GM19351 (cell line): ENCODE data around the gene XXYLT1.
A peak's percentile ranks its signal among the peaks of the same experiment; 100 is the strongest.

Source experiments
- ATAC-seq: cut with Tn5 transposase; IDR thresholded peaks from one replicate; pipeline ENCODE4 v1.9.1; 2021; ENCODE audit warnings: mild to moderate bottlenecking, moderate library complexity; ENCODE audit not compliant: unreplicated experiment

Gene XXYLT1

DNA sequence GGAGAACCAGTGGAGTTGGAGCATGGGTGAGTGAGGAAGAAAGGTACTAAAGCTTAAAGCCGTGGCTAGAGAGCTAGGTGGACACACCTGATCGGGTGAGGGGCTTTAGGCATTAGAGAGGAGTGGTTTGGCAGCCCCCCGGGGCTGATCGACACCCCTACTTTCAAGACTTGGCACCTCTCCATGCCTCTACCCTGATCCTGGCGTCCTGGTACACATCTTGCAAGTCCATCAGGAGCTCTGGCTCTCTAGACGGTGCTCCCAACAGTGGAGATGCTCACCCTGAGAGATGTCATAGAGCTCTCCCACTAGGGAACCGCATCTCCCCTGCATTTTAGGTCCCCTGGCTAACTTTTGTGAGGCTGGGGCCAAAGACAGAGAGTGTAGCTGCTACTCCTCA, 98.1 kb downstream of the XXYLT1 start:
- ATAC-seq: no peak

- ATAC-seq: no peak
These were observed 98.8 kb downstream of the XXYLT1 start for GRCh38 chr3:195172039-195172684.

DNA sequence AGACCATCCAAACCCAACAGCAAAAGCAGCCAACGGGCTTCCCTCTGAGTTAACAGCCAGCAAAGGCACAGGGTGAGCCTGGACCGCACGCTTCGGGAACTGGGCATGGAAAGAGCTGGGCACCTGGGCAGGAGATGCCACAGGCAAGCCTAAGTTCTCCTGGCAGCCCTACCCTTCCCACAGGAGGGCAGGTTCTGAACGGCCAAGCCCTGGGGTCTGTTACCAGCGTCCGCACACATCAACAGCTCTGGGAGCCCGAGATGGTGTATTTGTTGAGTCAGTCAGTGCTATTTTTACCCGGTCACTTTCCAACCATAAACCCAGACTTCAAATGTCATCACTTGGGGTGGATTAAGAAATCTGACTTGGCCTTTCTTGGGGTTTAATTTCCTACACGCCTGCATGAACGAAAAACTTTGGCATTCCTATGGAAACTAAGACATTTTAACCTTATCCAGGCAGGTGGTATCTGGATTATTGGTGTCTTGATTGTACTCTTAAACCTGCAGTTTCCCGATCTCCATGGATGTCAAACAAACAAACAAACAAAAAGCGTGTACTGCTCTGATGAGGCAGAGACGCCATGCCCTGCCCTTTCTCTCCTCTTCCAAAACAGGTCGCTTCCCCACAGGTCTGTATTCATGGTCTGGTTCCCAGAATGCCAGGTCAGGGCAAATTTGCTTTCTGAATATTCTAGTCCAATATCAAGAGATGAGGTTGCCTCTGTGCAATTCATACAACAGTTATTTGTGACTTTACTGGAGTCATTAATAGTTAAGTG, 99.7 kb downstream of the XXYLT1 start:
- no peak for ATAC-seq

DNA sequence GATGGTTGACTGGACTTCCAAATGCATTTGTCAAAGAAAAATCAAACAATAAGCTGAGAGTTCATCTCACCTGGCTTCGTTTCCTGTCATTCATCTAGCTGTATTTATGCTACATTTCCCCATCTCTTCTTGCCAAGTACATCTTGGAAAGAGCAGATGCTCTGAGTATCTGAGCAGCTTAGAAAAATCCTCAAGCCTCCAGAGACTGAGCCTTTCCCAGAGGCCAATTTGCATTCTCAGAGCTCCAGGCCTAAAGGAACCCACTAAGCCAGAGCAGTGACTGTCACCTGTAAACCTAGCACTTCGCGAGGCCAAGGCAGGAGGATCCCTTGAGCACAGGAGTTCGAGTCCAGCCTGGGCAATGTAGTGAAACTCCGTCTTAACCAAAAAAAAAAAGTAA, 100.5 kb downstream of the XXYLT1 start:
- ATAC-seq: no peak

- no peak for ATAC-seq
These were observed 101.8 kb downstream of the XXYLT1 start for GRCh38 chr3:195169011-195169649.

GRCh38 chr3:195168009-195168762, 102.8 kb downstream of the XXYLT1 start:
- no peak for ATAC-seq

DNA sequence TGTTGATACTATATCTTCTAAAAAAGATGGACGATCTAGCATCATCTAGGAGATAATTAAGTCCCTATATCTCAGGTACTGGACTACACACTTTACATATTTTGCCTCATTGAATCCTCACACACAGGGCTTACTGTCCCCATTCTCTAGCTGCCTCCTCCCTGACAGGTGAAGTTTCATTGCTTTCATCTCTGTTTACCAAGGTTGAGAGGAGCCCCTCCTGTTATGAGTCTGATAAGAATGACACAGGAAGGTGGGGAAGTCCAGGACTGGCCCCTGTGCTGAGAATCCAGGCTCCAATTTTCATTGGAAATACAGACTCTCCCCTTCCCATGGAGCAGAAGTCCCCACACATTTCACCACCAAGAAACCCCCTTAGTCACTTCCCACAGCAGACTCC, 105.2 kb downstream of the XXYLT1 start:
- no peak for ATAC-seq

DNA sequence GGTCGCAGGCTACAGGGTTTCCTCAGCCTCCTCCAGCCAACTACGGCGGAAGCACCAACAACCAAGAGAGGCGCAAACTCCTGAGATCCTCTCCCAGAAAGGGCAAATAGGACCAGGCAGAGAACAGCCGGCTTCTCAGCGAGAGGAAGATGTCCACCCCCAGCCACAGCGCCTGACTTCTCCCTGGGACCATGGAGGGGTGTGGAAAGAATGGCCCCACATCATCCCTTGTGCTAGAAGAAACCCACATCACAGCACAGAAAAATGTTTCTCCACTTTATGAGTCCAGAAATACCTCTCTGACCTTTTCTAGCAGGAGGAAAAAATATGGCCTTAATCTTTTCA, 105.7 kb downstream of the XXYLT1 start:
- no peak for ATAC-seq

DNA sequence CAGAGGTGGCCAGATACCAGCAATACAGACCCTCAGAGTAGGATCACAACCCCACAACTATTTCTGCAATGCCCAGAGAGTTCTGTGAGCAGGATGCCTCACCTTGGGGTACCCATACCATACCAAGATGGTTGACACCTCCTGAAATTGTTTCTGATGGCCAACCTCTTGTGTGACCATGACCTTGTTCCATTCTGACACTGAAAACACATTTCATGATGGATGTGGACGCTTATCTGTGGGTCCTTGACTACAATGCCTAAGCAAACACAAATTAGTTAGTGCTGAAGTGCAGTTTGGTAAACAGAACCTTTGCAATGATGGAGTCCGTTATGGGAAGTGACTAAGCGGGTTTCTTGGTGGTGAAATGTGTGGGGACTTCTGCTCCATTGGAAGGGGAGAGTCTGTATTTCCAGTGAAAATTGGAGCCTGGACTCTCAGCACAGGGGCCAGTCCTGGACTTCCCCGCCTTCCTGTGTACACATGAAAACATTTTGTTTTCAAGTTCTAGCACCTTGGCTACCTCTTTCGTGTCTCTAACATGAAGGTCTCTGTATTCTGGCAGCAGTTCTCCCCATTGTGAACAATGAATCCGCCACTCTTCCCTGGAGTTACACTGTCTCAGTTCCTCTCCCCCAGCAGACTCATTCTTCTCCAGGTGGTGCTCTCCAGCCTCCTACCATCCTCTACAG, 106.2 kb downstream of the XXYLT1 start:
- no peak for ATAC-seq

DNA sequence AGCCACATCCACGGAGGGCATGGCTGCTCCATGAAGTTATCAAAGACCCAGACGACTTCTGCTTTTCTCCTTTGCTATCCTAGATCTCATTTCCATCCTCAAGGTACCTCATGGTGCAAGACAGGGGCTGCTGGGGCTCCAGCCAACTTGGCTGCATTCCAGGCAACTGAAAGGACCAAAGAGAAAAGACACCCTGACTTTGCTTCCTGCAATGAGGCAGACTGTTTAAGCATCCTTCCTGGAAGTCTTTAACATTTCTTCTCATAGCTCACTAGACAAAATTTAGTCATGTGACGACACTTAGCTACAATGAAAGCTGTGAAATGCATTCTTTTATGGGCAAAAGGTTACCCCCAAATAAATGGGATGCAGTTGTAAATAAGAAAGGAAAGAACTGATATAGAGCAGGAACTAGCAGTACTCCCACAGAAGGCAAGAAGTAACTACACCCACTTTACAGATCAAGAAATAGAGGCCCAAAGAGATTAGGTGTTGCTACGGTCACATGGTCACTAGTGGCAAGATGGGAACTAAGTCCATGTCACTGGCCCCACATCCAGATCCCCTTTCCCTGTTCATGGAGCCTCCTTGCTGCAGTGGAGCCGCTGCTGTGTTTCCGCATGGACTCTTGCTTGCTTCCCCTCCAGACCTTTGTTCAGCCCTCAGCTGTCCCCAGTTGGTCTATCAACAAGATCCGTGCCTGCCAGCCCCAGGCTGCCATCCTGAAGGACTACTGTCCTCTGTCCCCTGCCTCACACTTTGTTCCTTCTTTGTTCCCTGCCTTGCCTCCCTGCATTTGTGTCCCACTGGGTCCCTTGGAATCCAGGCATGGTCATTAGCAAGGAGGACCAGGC, 107.0 kb downstream of the XXYLT1 start:
- ATAC-seq: no peak

DNA sequence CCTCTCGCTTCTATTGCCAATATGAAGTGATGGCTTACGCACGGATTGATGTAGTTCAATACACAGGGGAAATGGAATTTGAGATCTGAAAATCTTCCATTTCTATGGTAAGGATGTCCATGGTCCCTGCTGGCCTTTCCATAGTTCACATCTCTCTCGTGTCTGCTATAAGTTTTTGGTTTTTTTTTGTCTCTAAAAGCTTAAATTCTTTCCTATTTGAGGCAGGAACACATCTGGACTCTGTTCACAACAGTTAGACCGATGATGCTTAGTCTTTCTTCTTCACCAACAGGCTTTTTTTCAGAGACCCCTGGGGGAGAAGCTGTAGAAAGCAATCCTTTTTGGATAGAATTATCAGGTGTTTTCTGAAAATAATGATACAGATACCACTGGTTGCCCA, 108.1 kb downstream of the XXYLT1 start:
- ATAC-seq: no peak

- peak; percentile 66 for ATAC-seq
These were observed 108.8 kb downstream of the XXYLT1 start for GRCh38 chr3:195162033-195162669.

DNA sequence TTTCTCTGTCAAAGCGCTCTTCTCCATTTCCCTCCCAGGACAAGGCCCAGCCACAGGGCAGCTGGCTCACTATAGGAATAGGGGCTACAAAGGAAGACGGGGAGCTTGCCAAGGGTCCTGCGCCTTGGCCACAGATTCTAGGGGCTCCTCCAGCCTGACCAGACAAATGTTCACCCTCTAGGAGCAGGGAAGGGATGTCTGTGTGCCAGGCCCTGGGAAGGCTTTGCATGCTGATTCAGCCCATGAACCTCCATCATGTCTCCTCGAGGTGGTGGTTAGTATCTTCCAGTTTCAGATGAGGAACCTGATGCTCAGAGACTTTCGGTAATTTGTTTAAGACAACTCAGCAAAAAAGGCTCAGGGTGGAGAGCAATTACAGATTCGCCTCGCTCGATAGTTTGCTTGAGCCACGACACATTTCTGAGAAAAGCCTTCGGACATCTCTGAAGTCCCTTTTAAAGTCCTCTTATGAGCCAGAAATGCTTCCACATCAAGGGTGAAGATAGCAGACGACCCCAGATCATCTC, 110.0 kb downstream of the XXYLT1 start:
- ATAC-seq: no peak

DNA sequence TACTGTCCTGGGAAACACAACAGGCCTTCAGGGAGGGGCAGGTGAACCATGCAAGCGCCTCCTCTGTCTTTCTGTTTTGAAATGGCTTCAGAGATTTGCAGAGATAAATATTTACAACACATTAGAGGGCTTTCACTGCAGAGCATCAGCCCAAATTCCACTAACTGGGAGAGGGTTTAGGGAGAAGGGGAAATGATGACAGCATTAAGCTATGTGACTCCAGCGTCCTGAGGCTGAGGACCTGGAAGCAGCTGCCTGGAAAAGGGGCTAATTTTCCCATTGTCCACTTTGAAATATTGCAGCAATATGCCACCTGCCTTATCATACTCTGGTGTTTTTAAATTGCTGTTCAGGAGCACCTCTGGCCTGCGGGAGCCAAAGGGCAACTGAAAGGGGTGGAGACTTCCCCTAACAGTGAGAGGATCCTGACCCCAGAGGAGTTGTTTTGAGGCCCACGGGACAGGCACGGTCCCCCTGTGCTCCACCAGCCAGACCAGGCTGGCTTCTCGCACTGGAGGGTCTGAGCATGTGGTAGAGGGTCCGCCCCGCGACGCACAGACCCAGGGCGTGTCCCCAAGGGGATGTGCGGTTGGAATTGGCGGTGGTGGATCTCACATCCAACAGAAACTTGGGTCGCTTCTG, 110.6 kb downstream of the XXYLT1 start:
- no peak for ATAC-seq

DNA sequence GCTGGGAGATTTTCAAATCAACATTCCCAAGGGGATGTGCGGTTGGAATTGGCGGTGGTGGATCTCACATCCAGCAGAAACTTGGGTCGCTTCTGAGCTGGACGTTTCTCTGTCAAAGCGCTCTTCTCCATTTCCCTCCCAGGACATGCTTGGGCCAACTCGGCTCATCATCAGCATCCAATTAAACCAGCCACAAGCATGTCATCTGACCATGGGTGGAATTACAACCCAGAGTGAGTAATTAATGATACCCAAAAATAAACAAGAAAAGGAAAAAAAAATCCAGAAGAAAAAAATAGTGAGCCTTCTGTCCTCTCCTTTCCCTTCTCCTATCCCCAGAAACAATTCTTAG, 111.2 kb downstream of the XXYLT1 start:
- ATAC-seq: no peak

- ATAC-seq: no peak
These were observed 111.7 kb downstream of the XXYLT1 start for GRCh38 chr3:195159117-195159813.

DNA sequence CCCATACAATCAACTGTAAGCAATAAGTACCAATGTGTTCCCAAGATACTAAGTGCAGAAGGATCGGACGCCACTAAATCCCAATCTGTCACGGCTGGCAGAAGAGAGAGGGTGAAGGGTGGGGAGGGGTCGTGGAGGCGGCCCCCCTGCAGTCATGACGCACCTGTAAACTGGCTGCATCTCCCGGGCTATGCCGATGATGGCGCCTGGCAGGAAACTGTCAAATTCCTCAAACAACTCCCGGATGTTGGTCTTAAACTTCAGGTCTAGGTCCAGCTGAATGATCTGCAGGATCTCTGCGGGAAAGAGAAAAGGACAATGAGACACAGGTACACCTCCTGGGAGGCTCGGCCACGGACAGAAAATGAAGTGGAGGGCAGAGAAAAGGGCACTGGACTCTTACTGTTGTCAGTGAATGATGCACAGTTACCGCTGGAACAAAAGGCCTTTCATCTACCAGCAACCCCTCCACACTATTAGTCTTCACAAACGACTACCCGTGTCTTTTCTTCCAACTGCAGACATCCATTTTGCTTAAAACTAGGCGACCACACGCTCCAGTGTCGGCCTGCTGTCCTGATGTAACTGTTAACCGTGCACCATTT, 114.6 kb downstream of the XXYLT1 start:
- ATAC-seq: no peak
